Transverse colon (tissue), 4 donors: ENCODE results near the gene MPEG1. TPM values are rescaled to one million over a fixed set of nuclear protein-coding genes. Genes with fewer than 3 reads are reported as not detected.

Source experiments
- DNase-seq: peaks from one replicate; pipeline ENCODE4 v3.0.0-alpha.2; 2019
- H3K27ac ChIP-seq, 4 donors: fragments of 200-600 bp; sonication (generic); 2 replicates each; pipeline ENCODE4 v1.5.1; 2016 to 2018; ENCODE audit warnings: inconsistent platforms in 4 of 4
- H3K27me3 ChIP-seq: fragments of 200-600 bp; sonication (generic); 2 replicates; pipeline ENCODE4 v1.5.1; 2017; ENCODE audit warnings: inconsistent platforms
- H3K36me3 ChIP-seq, 4 donors: fragments of 200-600 bp; sonication (generic); 2 replicates each; pipeline ENCODE4 v1.5.1; 2017 to 2019; ENCODE audit warnings: inconsistent platforms in 4 of 4
- H3K4me1 ChIP-seq, 4 donors: fragments of 200-600 bp; sonication (generic); 2 replicates each; pipeline ENCODE4 v1.5.1; 2017 to 2020; ENCODE audit warnings: inconsistent platforms in 4 of 4
- H3K4me3 ChIP-seq, 4 donors: fragments of 200-600 bp; sonication (generic); 1 replicate in 1 of 4; 2 replicates in 3 of 4; pipeline versions ENCODE4 v1.5.1 to v1.6.1; 2017 to 2019; ENCODE audit warnings: inconsistent platforms in 4 of 4
- H3K9me3 ChIP-seq, 2 donors: fragments of 200-600 bp; sonication (generic); 2 replicates each; pipeline ENCODE4 v1.5.1; 2017 to 2019; ENCODE audit warnings: inconsistent platforms in 2 of 2
- CTCF ChIP-seq, 5 experiments: fragments of 200-600 bp in 3 of 5; fragments of 450-650 bp in 2 of 5; sonication (generic) in 3 of 5; IDR thresholded peaks; 1 replicate in 2 of 5; 2 replicates in 3 of 5; pipeline ENCODE4 v1.5.1; 2016 to 2017; ENCODE audit warnings: antibody characterized with exemption in 5 of 5, inconsistent platforms in 3 of 5, mild to moderate bottlenecking in 2 of 5, moderate library complexity in 1 of 5
- EP300 ChIP-seq: sonication (generic); formaldehyde crosslinking; IDR thresholded peaks from one replicate; pipeline ENCODE4 v1.6.1; 2017; ENCODE audit warnings: antibody characterized with exemption, low read depth
- POLR2A ChIP-seq: fragments of 450-650 bp; IDR thresholded peaks from one replicate; pipeline ENCODE4 v1.6.1; 2016; ENCODE audit warnings: antibody characterized with exemption, mild to moderate bottlenecking, moderate library complexity
- POLR2AphosphoS5 ChIP-seq, 3 donors: sonication (generic); formaldehyde crosslinking; IDR thresholded peaks; one replicate each; pipeline ENCODE4 v1.6.1; 2016; ENCODE audit warnings: antibody characterized with exemption in 3 of 3
- WGBS, 2 donors: methylation state at CpG; one replicate each; pipeline ENCODE4 v1.1.5; 2018; ENCODE audit warnings: low coverage in 1 of 2; 5-methylcytosine and 5-hydroxymethylcytosine counted together
- in situ Hi-C, 4 donors: fragments of 200-750 bp; cut with MboI; loops; one replicate each; pipeline versions ENCODE4 v1.15.0 to v1.15.1; 2017; ENCODE audit warnings: low sequenced_read_pairs in 3 of 4, low pct_ligation_motif_present in 1 of 4, low pct_unique_long_range_greater_than_20kb in 1 of 4
- intact Hi-C: fragments of 100-400 bp; cut with DNase I; formaldehyde crosslinking; loops from one replicate; pipeline ENCODE4 v1.15.1; 2023; ENCODE audit warnings: low total_unique reads
- total RNA-seq, 4 donors: library from RNA; depleted of rRNA; stranded (reverse); fragments of >200 nt; gene quantifications; one replicate each; pipeline ENCODE4 v1.1.0, GENCODE V29; 2016

Gene MPEG1
- total RNA-seq, 4 donors from 2014 or later = 4.6 to 16.5 (median 7.5) TPM

- no peaks in the 10 kb centered on the region for H3K9me3 ChIP-seq
- H3K27ac ChIP-seq = peak overlapping the region; percentile 85 to 90 (median 87)
- no peak for DNase-seq
- intact Hi-C loops = no loop called here
- peaks cover 38 to 67% (median 54%) of the 10 kb centered on the region in 4 donors for H3K4me1 ChIP-seq
- no peak overlapping the region for H3K4me3 ChIP-seq
- 30 to 36% methylated on average over 3 to 4 of the region's 4 CpGs for WGBS, 2 donors
- H3K27me3 ChIP-seq = no peaks in the 10 kb centered on the region
- in situ Hi-C loops = no loop called here
- TF ChIP-seq EP300 (no peak), POLR2AphosphoS5 (IDR thresholded peaks at IDR 0.05) (no peak), CTCF (IDR thresholded peaks at IDR 0.05) (no peak), POLR2A (no peak)
- peaks cover 0 to 11% (median 2%) of the 10 kb centered on the region in 4 donors for H3K36me3 ChIP-seq
These were observed 22.7 kb downstream of the MPEG1 start for GRCh38 chr11:59189986-59190385.

- peak overlapping the region; percentile 85 to 90 (median 87) for H3K27ac ChIP-seq
- in situ Hi-C loops = no loop called here
- intact Hi-C loops = no loop called here
- no peak overlapping the region for H3K4me3 ChIP-seq
- TF ChIP-seq POLR2A (no peak), CTCF (IDR thresholded peaks at IDR 0.05) (no peak), EP300 (no peak), POLR2AphosphoS5 (IDR thresholded peaks at IDR 0.05) (no peak)
- no peak for DNase-seq
- H3K9me3 ChIP-seq = no peaks in the 10 kb centered on the region
- WGBS, 2 donors = 89% methylated on average over 4 of the region's 4 CpGs; no CpG with 5 or more reads in 1 of the 2 donors
- H3K27me3 ChIP-seq = no peaks in the 10 kb centered on the region
- peaks cover 0 to 11% (median 2%) of the 10 kb centered on the region in 4 donors for H3K36me3 ChIP-seq
- peaks cover 40 to 78% (median 64%) of the 10 kb centered on the region in 4 donors for H3K4me1 ChIP-seq
These were observed 23.8 kb downstream of the MPEG1 start for GRCh38 chr11:59188954-59189353.

- in situ Hi-C loops = no loop called here
- Histone ChIP-seq H3K36me3 (peaks cover 0 to 5% (median 2%) of the 10 kb centered on the region in 4 donors), H3K27ac (peak overlapping the region; percentile 85 to 90 (median 87))
These were observed 25.1 kb downstream of the MPEG1 start for GRCh38 chr11:59187587-59187986.

GRCh38 chr11:59187035-59187434, 25.7 kb downstream of the MPEG1 start:
- in situ Hi-C loops (no loop called here), intact Hi-C loops (no loop called here)
- H3K27me3 ChIP-seq = no peaks in the 10 kb centered on the region
- TF ChIP-seq POLR2AphosphoS5 (IDR thresholded peaks at IDR 0.05) = no peak
- no peak for TF ChIP-seq CTCF (IDR thresholded peaks at IDR 0.05)
- no peak for TF ChIP-seq POLR2A
- no peak for TF ChIP-seq EP300
- peaks cover 0 to 5% (median 2%) of the 10 kb centered on the region in 4 donors for H3K36me3 ChIP-seq
- no peaks in the 10 kb centered on the region for H3K9me3 ChIP-seq
- peaks cover 48 to 93% (median 74%) of the 10 kb centered on the region in 4 donors for H3K4me1 ChIP-seq
- H3K4me3 ChIP-seq = no peak overlapping the region
- WGBS, 2 donors = 59% methylated on average over 3 of the region's 3 CpGs; no CpG with 5 or more reads in 1 of the 2 donors
- H3K27ac ChIP-seq = peak overlapping the region; percentile 85 to 90 (median 87)
- DNase-seq = no peak

More at GRCh38 chr11:59187587-59187986, 25.1 kb downstream of the MPEG1 start:
- WGBS, 2 donors = 40 to 61% methylated on average over 1 to 6 of the region's 6 CpGs
- TF ChIP-seq POLR2A (no peak), POLR2AphosphoS5 (IDR thresholded peaks at IDR 0.05) (peak; percentile 58 to 75 (median 66)), EP300 (no peak), CTCF (IDR thresholded peaks at IDR 0.05) (no peak)
- DNase-seq = peak; percentile 71
- Histone ChIP-seq H3K9me3 (no peaks in the 10 kb centered on the region), H3K4me3 (no peak overlapping the region), H3K4me1 (peaks cover 48 to 91% (median 74%) of the 10 kb centered on the region in 4 donors), H3K27me3 (no peaks in the 10 kb centered on the region)
- intact Hi-C loops = no loop called here
